D721Med (cell line): ENCODE results near the gene URM1.

ENCODE experiments used
- DNase-seq: peaks from one replicate; pipeline ENCODE4 v3.0.0; 2011; ENCODE audit warnings: low spot score; ENCODE audit not compliant: insufficient read length
- FAIRE-seq: peaks from 2 replicates; lab custom pipeline; 2011; peaks lifted over from hg19 to GRCh38; lab: Jason Lieb, UNC
- CTCF ChIP-seq: IDR thresholded peaks from 2 replicates; pipeline ENCODE4 v1.5.1; 2012; ENCODE audit warnings: mild to moderate bottlenecking, control low read depth; ENCODE audit not compliant: insufficient read depth; ENCODE audit errors: missing control alignments

Gene URM1

GRCh38 chr9:128349772-128350171 lies 21.4 kb upstream of the URM1 start:
- DNase-seq = no peak
- FAIRE-seq = no peak
- no peak for TF ChIP-seq CTCF

GRCh38 chr9:128355451-128355850 lies 15.7 kb upstream of the URM1 start:
- DNase-seq (no peak), FAIRE-seq (no peak)
- TF ChIP-seq CTCF = no peak

GRCh38 chr9:128358090-128358489 lies 13.1 kb upstream of the URM1 start:
- no peak for TF ChIP-seq CTCF
- DNase-seq (no peak), FAIRE-seq (no peak)

GRCh38 chr9:128358861-128359260 lies 12.3 kb upstream of the URM1 start:
- TF ChIP-seq CTCF = no peak
- DNase-seq (no peak), FAIRE-seq (no peak)

GRCh38 chr9:128360826-128361225 lies 10.3 kb upstream of the URM1 start:
- FAIRE-seq = no peak
- no peak for TF ChIP-seq CTCF
- no peak for DNase-seq

GRCh38 chr9:128361296-128361985 lies 9.7 kb upstream of the URM1 start:
- DNase-seq (no peak), FAIRE-seq (no peak)
- no peak for TF ChIP-seq CTCF

- DNase-seq = peak; percentile 93
- peak; percentile 92 for TF ChIP-seq CTCF
- FAIRE-seq = no peak
Measured at GRCh38 chr9:128361986-128362646, 9.1 kb upstream of the URM1 start.
